Loucy (cell line): ENCODE data around the gene TLCD3B.
A peak's percentile ranks its signal among the peaks of the same experiment; 100 is the strongest.

Experiments used
- H2AFZ ChIP-seq: fragments of 200-600 bp; sonication (generic); 2 replicates; pipeline ENCODE4 v1.6.0; 2016; ENCODE audit warnings: antibody characterized with exemption, mild to moderate bottlenecking, low read length, moderate library complexity
- H3F3A ChIP-seq: fragments of 200-600 bp; 2 replicates; pipeline ENCODE4 v1.6.0; 2016; ENCODE audit warnings: antibody characterized with exemption, low read depth, mild to moderate bottlenecking
- H3K27me3 ChIP-seq: fragments of 200-600 bp; sonication (generic); 2 replicates; pipeline ENCODE4 v1.6.1; 2014; ENCODE audit warnings: low read length, mild to moderate bottlenecking; ENCODE audit not compliant: insufficient read depth, poor library complexity, severe bottlenecking
- H3K36me3 ChIP-seq: fragments of 200-600 bp; sonication (generic); 2 replicates; pipeline ENCODE4 v1.6.1; 2016; ENCODE audit warnings: low read length; ENCODE audit not compliant: insufficient read depth
- H3K4me1 ChIP-seq: fragments of 200-600 bp; sonication (generic); 2 replicates; pipeline ENCODE4 v1.5.1; 2014; ENCODE audit warnings: low read length, mild to moderate bottlenecking; ENCODE audit not compliant: insufficient read depth, poor library complexity, severe bottlenecking
- H3K4me2 ChIP-seq: fragments of 200-600 bp; sonication (generic); 2 replicates; pipeline ENCODE4 v1.6.0; 2014; ENCODE audit warnings: antibody characterized with exemption, low read length, low read depth, mild to moderate bottlenecking; ENCODE audit not compliant: poor library complexity, severe bottlenecking
- H3K4me3 ChIP-seq: fragments of 200-600 bp; sonication (generic); 2 replicates; pipeline ENCODE4 v1.5.1; 2014; ENCODE audit warnings: low read length, mild to moderate bottlenecking, mixed read lengths; ENCODE audit not compliant: poor library complexity, severe bottlenecking
- H3K79me2 ChIP-seq: fragments of 200-600 bp; sonication (generic); 2 replicates; pipeline ENCODE4 v1.6.1; 2014; ENCODE audit warnings: low read length; ENCODE audit not compliant: insufficient read depth
- H3K9ac ChIP-seq: fragments of 200-600 bp; sonication (generic); 2 replicates; pipeline ENCODE4 v1.6.0; 2014; ENCODE audit warnings: mild to moderate bottlenecking, low read depth, low read length, moderate library complexity; ENCODE audit not compliant: poor library complexity, severe bottlenecking
- H3K9me2 ChIP-seq: fragments of 200-600 bp; sonication (generic); replicated peaks from 2 replicates; pipeline ENCODE4 v1.6.1; 2016; ENCODE audit warnings: low read depth, low read length, mixed read lengths
- H3K9me3 ChIP-seq: fragments of 200-600 bp; sonication (generic); 2 replicates; pipeline ENCODE4 v1.6.1; 2014; ENCODE audit warnings: mild to moderate bottlenecking, antibody characterized with exemption, low read length, low read depth; ENCODE audit not compliant: insufficient read depth
- H4K20me1 ChIP-seq: fragments of 200-600 bp; sonication (generic); 2 replicates; pipeline ENCODE4 v1.6.0; 2014; ENCODE audit warnings: antibody characterized with exemption, low read length, mild to moderate bottlenecking; ENCODE audit not compliant: insufficient read depth, poor library complexity, severe bottlenecking
- EZH2phosphoT487 ChIP-seq: fragments of 200-600 bp; IDR thresholded peaks from 2 replicates; pipeline ENCODE4 v1.6.1; 2018; ENCODE audit warnings: antibody characterized with exemption, mild to moderate bottlenecking, moderate library complexity, borderline replicate concordance
- TF ChIP-seq, protein P1 (sequence below): fragments of 200-600 bp; sonication (generic); conservative IDR thresholded peaks from 2 replicates; pipeline ENCODE4 v1.5.1; 2014; ENCODE audit warnings: mild to moderate bottlenecking, antibody characterized with exemption, low read length

Gene TLCD3B

GRCh38 chr16:30053376-30054015, 22.4 kb upstream of the TLCD3B start:
- Histone ChIP-seq H3K79me2 (peaks cover 19% of the 10 kb centered on the region), H3F3A (no peaks in the 10 kb centered on the region), H3K9ac (peak overlapping the region; percentile 88), H3K27me3 (no peaks in the 10 kb centered on the region), H3K4me2 (peak overlapping the region; percentile 99), H3K4me3 (peak overlapping the region; percentile 88), H3K4me1 (peaks cover 20% of the 10 kb centered on the region), H3K36me3 (no peaks in the 10 kb centered on the region), H3K9me3 (no peaks in the 10 kb centered on the region), H3K9me2 (no peaks in the 10 kb centered on the region), H2AFZ (peak overlapping the region; percentile 85), H4K20me1 (no peaks in the 10 kb centered on the region)
- TF ChIP-seq, protein P1, sequence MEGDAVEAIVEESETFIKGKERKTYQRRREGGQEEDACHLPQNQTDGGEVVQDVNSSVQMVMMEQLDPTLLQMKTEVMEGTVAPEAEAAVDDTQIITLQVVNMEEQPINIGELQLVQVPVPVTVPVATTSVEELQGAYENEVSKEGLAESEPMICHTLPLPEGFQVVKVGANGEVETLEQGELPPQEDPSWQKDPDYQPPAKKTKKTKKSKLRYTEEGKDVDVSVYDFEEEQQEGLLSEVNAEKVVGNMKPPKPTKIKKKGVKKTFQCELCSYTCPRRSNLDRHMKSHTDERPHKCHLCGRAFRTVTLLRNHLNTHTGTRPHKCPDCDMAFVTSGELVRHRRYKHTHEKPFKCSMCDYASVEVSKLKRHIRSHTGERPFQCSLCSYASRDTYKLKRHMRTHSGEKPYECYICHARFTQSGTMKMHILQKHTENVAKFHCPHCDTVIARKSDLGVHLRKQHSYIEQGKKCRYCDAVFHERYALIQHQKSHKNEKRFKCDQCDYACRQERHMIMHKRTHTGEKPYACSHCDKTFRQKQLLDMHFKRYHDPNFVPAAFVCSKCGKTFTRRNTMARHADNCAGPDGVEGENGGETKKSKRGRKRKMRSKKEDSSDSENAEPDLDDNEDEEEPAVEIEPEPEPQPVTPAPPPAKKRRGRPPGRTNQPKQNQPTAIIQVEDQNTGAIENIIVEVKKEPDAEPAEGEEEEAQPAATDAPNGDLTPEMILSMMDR, result no peak
- TF ChIP-seq EZH2phosphoT487, result no peak

DNA sequence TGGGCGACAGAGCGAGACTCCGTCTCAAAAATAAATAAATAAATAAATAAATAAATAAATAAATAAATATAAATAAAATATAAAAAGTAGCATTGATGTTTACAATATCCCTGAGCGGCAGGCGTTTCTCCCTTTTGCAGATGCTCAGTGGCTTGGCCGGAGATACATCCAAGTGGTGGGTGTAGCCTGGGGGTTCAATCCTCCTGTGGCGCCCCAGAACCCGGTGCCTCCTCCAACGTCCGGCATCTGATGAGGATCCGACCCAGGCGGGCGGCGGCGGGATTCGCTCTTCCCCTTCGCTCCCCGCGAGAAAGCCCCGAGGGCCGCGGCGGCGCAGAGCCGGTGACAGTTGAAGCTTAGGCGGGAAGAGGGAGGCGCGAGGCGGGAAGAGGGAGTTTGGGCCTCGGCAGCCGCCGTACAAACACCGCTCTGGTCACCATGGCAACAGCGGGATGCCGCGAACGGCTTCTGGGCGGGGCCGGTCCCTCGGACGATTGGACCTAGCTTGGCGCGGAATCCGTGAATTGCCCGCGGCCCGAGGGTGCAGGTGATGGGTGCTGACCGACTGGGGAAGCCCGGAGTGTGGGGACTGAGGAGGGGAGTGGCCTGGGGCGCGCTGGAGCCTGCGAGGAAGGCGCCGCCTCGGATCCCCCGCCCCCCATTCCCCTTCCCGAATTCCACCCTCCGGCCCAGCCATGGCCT, 21.8 kb upstream of the TLCD3B start:
- H3K36me3 ChIP-seq, result no peaks in the 10 kb centered on the region
- H3K4me1 ChIP-seq, result peaks cover 20% of the 10 kb centered on the region
- no peaks in the 10 kb centered on the region for H3K9me2 ChIP-seq
- no peaks in the 10 kb centered on the region for H3K9me3 ChIP-seq
- H3F3A ChIP-seq, result no peaks in the 10 kb centered on the region
- H4K20me1 ChIP-seq, result no peaks in the 10 kb centered on the region
- H3K79me2 ChIP-seq, result peaks cover 19% of the 10 kb centered on the region
- peak overlapping the region; percentile 85 for H2AFZ ChIP-seq
- TF ChIP-seq, protein P1, result no peak
- no peak for TF ChIP-seq EZH2phosphoT487
- H3K9ac ChIP-seq, result peak overlapping the region; percentile 88
- H3K27me3 ChIP-seq, result no peaks in the 10 kb centered on the region
- peak overlapping the region; percentile 99 for H3K4me2 ChIP-seq
- peak overlapping the region; percentile 88 for H3K4me3 ChIP-seq

DNA sequence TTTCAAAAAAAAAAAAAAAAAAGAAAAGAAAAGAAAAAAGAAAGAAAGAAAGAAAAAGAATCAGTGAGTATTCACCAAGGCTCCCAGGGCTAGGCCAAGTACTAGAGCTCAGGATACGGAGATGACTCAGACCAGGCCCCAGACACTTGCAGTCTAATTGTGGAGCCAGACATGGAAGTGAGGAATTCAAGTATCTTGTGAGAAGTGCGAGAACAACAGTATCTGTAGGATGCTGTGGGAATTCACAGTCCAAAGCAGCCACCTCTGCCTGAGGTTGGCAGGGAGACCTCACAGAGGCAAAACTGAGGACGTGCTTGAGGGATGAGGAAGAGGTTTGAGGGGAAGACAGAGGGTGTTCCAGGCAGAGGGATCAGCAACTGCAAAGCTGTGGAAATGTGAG, 20.4 kb upstream of the TLCD3B start:
- no peaks in the 10 kb centered on the region for H3F3A ChIP-seq
- peaks cover 20% of the 10 kb centered on the region for H3K4me1 ChIP-seq
- peaks cover 19% of the 10 kb centered on the region for H3K79me2 ChIP-seq
- peak overlapping the region; percentile 88 for H3K4me3 ChIP-seq
- H3K4me2 ChIP-seq, result peak overlapping the region; percentile 73
- no peak for TF ChIP-seq EZH2phosphoT487
- TF ChIP-seq, protein P1, result no peak
- no peaks in the 10 kb centered on the region for H4K20me1 ChIP-seq
- peak overlapping the region; percentile 88 for H3K9ac ChIP-seq
- H3K9me2 ChIP-seq, result no peaks in the 10 kb centered on the region
- H3K9me3 ChIP-seq, result no peaks in the 10 kb centered on the region
- H2AFZ ChIP-seq, result no peak overlapping the region
- no peaks in the 10 kb centered on the region for H3K36me3 ChIP-seq
- no peaks in the 10 kb centered on the region for H3K27me3 ChIP-seq
